ENCODE data around the gene WIF1.

The WIF1 gene

GRCh38 chr12:65121049-65121955 is at the start of gene WIF1:
TSS of gene WIF1 (minus strand) at chr12:65121305. CDS start at chr12:65121191, 114 bp downstream.
- H3K4me3 ChIP-seq (ENCODE audit: low read depth, low read length): peak within 1 kb of the TSS; percentile 33
- TF ChIP-seq CTCF (IDR thresholded peaks at IDR 0.05; ENCODE audit: low read depth, low read length): peak; percentile 19; the same call in 1 of the 2 replicates

DNA sequence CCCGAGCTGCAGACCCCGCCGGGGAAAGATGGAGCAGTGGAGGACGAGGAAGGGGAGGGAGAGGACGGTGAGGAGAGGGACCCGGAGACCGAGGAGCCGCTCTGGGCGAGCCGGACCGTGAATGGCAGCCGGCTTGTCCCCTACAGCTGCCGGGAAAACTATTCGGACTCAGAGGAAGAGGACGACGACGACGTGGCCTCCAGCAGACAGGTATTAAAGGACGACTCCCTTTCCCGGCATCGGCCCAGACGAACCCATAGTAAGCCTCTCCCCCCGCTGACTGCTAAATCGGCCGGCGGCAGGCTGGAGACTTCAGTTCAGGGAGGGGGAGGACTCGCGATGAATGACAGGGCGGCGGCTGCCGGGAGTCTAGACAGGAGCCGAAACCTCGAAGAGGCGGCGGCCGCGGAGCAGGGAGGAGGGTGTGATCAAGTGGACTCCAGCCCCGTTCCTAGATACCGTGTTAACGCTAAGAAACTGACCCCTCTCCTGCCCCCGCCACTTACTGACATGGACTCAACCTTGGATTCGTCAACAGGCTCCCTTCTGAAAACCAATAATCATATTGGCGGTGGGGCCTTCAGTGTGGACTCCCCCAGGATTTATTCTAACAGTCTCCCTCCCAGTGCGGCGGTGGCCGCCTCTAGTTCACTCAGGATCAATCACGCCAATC is 49.2 kb upstream of the WIF1 start:
- no peak for TF ChIP-seq CTCF (IDR thresholded peaks at IDR 0.05; ENCODE audit: low read depth, low read length)
- H3K4me3 ChIP-seq (ENCODE audit: low read depth, low read length): peak overlapping the region; percentile 92

DNA sequence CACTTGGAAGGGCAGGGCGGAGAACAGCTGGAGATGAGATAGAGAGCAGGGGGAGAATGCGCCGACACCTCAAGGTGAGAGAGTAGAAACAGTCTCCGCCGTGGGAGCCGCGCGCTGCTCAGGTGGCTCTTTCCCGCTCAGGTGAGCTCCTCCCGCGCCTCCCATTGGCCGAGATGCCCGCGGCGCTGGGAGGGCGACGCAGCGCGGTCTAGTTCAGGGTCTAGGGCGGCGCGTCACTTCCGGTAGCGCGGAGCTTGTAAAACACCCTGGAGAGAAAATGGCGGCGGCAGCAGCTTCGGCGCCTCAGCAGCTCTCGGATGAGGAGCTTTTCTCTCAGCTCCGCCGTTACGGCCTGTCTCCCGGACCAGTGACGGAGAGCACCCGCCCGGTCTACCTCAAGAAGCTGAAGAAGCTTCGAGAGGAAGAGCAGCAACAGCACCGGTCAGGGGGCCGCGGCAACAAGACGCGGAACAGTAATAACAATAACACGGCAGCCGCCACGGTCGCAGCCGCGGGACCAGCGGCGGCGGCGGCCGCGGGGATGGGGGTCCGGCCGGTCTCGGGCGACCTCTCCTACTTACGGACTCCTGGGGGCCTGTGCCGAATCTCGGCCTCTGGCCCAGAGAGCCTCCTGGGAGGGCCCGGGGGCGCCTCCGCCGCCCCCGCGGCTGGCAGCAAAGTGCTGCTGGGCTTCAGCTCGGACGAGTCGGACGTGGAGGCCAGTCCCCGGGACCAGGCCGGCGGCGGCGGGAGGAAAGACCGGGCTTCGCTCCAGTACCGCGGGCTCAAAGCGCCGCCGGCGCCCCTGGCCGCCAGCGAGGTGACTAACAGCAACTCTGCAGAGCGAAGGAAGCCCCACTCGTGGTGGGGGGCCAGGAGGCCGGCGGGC is 48.5 kb upstream of the WIF1 start, which contains the start of gene LEMD3:
TSS of gene LEMD3 (plus strand) at position 264 of the 889 bp plus-strand sequence. CDS start at position 278, 14 bp downstream.
- H3K4me3 ChIP-seq (ENCODE audit: low read depth, low read length): peak within 1 kb of the TSS; percentile 92
- TF ChIP-seq CTCF (IDR thresholded peaks at IDR 0.05; ENCODE audit: low read depth, low read length): no peak

GRCh38 chr12:65168681-65169319 is 47.7 kb upstream of the WIF1 start:
- TF ChIP-seq CTCF (IDR thresholded peaks at IDR 0.05; ENCODE audit: low read depth, low read length): no peak
- peak overlapping the region; percentile 92 for H3K4me3 ChIP-seq (ENCODE audit: low read depth, low read length)

GRCh38 chr12:65164774-65165173 is 43.7 kb upstream of the WIF1 start:
- no peak overlapping the region for H3K4me3 ChIP-seq (ENCODE audit: low read depth, low read length)
- TF ChIP-seq CTCF (IDR thresholded peaks at IDR 0.05; ENCODE audit: low read depth, low read length): no peak

DNA sequence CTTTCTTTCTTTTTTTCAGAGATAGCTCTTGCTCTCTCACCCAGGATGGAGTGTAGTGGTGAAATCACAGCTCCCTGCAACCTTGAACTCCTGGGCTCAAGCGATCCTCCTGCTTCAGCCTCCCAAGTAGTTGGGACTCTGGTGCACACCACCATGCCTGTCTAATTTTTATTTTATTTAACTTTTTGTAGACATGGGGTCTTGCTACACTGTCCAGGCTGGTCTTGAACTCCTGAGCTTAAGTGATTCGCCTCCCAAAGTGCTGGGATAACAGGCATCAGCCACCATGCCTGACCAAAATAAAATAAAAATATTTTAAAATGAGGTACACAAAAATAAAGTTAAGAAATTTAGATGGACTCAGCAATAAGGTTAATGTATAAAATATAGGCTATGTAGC is 43.1 kb upstream of the WIF1 start:
- TF ChIP-seq CTCF (IDR thresholded peaks at IDR 0.05; ENCODE audit: low read depth, low read length): no peak
- H3K4me3 ChIP-seq (ENCODE audit: low read depth, low read length): no peak overlapping the region

Data from WI38 (cell line).